ENCODE data around the gene NEURL1B.
A peak's percentile ranks its signal among the peaks of the same experiment; 100 is the strongest.
"Not testable (repeated sequence)": the region's sequence is repeated elsewhere in the genome, so short reads cannot be mapped to it uniquely, and the experiment has no call there.

NEURL1B gene, protein sequence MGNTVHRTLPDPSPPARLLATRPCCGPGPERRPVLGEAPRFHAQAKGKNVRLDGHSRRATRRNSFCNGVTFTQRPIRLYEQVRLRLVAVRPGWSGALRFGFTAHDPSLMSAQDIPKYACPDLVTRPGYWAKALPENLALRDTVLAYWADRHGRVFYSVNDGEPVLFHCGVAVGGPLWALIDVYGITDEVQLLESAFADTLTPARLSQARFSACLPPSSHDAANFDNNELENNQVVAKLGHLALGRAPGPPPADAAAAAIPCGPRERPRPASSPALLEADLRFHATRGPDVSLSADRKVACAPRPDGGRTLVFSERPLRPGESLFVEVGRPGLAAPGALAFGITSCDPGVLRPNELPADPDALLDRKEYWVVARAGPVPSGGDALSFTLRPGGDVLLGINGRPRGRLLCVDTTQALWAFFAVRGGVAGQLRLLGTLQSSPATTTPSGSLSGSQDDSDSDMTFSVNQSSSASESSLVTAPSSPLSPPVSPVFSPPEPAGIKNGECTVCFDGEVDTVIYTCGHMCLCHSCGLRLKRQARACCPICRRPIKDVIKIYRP

DNA sequence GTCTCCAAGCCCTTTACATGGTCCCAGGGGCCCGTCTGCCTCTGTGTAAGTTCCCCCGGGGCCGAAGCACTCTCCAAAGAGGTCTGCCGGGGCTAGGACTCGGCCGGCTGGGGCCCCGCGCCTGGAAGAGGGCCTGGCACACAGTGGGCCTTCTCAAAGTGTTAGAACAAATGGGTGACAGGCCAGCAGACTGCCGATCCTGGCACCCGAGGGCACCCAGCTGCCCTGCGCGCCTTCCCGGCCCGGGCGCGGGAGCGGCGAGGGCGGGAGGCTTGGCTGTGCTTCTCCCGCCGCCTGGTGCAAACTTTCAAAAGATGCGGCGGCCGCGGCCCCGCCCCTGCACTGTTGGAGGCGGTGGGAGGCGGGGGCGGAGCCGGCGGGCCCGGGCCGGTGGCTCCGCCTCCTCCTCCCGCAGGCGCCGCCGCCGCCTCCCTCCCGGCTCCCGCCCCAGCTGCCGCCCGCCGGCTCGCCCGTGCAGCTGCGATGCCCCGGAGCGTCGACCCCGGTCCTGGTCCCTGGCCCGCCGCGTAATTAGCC, at the start of gene NEURL1B:
NEURL1B (plus strand) TSS at position 442 of the 537 bp plus-strand sequence. CDS start 144 bp downstream, outside the sequence.
- peak; percentile 43 for DNase-seq

GRCh38 chr5:172591636-172592035, 49.4 kb upstream of the NEURL1B start:
- DNase-seq, result no peak

- no peak for DNase-seq
These were observed 48.2 kb upstream of the NEURL1B start for GRCh38 chr5:172592881-172593280.

- DNase-seq, result no peak
These were observed 47.8 kb upstream of the NEURL1B start for GRCh38 chr5:172593306-172593705.

- DNase-seq, result no peak
These were observed 47.3 kb upstream of the NEURL1B start for GRCh38 chr5:172593721-172594235.

- no peak for DNase-seq
These were observed 46.6 kb upstream of the NEURL1B start for GRCh38 chr5:172594431-172594830.

- DNase-seq, result no peak
These were observed 46.1 kb upstream of the NEURL1B start for GRCh38 chr5:172594867-172595466.

DNA sequence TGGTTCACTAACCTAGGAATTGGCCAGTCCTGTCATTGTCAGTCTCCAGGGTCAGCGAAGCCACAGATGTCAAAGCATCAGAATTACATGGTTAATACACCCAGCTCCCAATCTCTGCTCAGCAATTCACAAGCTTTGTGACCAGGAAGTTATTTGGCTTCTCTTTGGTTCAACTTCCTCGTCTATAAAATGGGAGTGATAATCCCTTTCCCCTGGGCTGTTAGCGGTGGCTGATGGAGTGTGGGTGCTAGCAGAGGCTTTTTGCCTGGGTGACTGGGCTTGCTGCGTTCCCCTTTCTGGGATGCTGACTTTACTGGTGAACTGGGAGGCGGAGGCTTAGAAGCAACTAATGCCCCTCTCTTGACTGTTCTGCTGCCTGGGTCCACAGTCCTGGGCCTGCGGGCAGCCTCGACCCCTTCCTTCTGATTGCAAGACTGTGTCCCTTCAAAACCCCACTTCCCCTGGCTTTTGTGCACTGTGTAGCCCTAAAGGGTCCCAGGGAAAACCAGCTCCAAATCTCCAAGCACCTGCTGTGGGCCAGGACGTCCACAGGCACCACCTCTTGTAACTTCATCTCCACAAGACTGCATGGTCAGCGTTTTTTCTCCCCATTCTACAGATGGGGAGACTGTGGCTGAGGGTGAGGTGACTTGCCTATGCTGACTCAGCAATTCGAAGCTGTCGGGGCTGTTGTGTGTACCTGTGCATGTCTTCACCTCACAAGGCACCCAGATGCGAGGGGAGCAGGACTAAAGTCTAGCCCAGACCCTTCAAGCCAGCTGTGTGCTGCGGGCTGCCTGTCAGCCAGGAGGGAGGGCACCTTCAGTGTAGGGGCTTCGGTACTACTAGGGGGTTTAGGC, 45.2 kb upstream of the NEURL1B start:
- no peak for DNase-seq

GRCh38 chr5:172596638-172597231, 44.3 kb upstream of the NEURL1B start:
- DNase-seq, result no peak

DNA sequence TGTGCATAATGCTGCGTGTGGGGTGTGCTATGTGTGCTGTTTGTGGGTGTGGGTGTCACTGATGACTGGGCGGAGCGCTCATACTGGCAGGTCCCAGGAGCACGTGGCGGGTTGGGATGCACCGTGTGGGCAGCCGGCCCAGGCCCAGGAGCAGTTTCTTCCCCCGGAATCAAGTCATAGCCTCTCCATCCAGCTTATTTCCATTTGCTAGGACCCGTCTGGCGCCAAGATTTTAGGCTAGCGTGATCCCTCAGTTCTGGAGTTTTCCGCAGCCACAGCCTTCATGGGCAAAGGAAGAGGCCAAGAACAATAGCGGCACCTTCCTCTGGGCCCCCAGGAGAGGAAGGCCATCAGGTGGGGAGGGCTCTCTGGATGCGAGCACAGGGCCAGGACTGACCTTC, 43.3 kb upstream of the NEURL1B start:
- DNase-seq, result no peak

- DNase-seq, result no peak
These were observed 42.5 kb upstream of the NEURL1B start for GRCh38 chr5:172598251-172599203.

- no peak for DNase-seq
These were observed 41.9 kb upstream of the NEURL1B start for GRCh38 chr5:172599204-172599567.

DNA sequence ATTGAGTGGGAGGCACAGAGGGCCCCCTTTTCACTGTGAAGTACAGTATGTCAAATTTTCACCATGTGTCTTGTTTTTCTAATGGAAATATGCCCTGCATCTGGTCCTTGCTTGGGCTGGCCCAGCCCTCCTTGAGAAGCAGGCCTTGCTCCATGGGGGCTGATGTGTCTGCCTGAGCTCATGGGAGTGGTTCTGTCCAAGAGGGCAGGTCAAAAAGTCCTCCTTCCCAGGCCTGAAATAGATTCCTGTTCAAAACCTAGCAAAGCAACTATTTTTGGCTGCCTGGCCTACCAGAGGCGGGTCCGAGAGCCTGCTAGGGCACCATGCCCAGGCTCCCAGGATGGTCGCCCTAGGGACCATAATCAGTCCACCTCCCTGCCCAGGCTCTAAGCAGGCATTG, 40.5 kb upstream of the NEURL1B start:
- DNase-seq, result no peak

- DNase-seq, result not testable (repeated sequence)
These were observed 39.5 kb upstream of the NEURL1B start for GRCh38 chr5:172601576-172601975.

DNA sequence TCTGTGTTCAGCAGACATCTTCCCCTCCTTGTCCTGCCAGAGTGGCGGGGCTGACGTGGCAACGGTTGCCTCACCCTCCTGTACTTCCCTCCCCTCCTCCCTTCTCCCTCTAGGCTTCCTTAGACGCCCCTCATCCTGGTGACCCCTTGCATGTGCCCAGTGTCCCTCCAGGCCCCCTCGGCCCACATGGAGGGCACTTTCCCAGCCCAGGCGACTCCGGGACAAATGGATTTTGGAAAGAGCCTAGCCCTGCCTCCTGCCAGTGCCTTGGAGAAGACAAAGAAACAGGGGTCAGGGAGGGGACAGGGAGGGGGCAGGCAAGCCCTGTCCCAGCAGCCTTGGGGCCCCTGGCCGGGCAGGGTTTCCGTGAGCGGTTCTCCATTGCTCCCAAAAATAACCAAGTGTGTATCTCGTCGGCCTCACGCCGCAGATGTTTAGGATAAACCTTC, 38.3 kb upstream of the NEURL1B start:
- DNase-seq, result no peak

GRCh38 chr5:172603251-172603806, 37.7 kb upstream of the NEURL1B start:
- DNase-seq, result no peak

DNA sequence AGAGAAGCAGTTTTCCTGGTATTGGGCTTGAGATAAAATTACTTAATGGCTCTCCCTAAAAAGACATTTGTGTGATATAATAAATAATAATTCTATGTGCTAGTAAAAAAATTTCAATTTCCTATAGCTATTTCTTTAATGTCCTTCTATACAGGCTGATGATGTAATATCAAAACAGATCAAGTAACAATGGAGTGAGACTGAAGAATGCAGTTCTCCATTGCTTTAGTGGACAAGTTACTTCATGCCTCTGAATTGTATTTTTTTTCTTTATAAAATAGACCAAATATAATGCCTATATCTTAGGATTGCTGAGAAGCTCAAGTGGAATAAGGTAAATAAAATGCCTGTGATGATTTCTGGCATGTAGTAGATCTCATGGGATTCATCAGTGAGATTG, 35.6 kb upstream of the NEURL1B start:
- no peak for DNase-seq

GRCh38 chr5:172606156-172606785, 34.8 kb upstream of the NEURL1B start:
- no peak for DNase-seq

- no peak for DNase-seq
These were observed 33.8 kb upstream of the NEURL1B start for GRCh38 chr5:172607213-172607793.

DNA sequence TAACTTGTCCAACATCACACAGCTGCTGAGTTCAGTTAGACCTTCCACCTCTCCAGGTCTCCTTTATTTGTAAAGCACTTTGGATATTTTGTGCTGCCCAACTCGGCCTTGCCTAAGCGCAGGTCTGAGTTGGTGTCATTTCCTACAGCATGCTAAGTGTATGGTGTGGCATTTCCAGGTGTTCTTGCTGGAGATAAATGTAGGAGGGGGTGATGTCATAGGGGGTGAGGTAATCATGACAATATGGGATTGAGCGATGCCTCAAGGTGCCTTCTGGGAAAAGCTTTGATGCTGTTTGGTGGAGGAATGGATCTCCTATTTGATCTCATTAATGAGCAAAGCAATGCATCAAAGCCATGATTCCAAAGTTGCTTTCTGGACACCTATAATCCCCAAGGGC, 32.3 kb upstream of the NEURL1B start:
- DNase-seq, result no peak
